Skin epidermis (tissue), 12 donors: ENCODE results near the gene SMAD9.
"Not testable (repeated sequence)": the region's sequence is repeated elsewhere in the genome, so short reads cannot be mapped to it uniquely, and the experiment has no call there.

ENCODE experiments used
- H3K27ac ChIP-seq, 21 experiments: fragments of 200-600 bp; sonication (generic) in 11 of 21; one replicate each; pipeline ENCODE4 v1.5.0; 2020; ENCODE audit warnings: mild to moderate bottlenecking in 3 of 21, inconsistent platforms in 2 of 21, moderate library complexity in 2 of 21
- H3K4me3 ChIP-seq, 7 experiments: fragments of 200-600 bp; sonication (generic) in 2 of 7; one replicate each; pipeline ENCODE4 v1.5.0; 2020; ENCODE audit warnings: inconsistent platforms in 2 of 7, mild to moderate bottlenecking in 2 of 7, moderate library complexity in 1 of 7

The SMAD9 gene

DNA sequence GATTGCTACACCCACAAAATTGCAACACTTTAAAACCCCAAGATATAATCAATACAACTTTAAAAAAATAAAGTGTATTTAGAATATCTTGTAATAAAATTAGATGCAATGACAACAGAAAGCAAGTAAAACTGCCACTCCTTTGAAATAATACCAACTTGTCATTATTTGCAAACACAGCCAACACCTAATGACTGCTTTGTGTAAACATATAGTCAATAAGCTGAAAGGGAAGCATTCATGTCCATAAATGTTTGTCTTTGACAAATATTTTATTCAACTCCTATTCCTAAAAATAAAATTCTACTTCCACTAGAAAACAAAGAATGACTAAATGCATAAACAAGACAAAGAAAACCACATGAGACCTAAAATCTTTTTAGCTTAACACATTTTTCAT lies 6.6 kb downstream of the SMAD9 start:
- Histone ChIP-seq H3K4me3 (no peak overlapping the region), H3K27ac (no peak overlapping the region)

- Histone ChIP-seq H3K27ac (no peak overlapping the region), H3K4me3 (no peak overlapping the region)
Observed at GRCh38 chr13:36912973-36913372, 7.1 kb downstream of the SMAD9 start.

DNA sequence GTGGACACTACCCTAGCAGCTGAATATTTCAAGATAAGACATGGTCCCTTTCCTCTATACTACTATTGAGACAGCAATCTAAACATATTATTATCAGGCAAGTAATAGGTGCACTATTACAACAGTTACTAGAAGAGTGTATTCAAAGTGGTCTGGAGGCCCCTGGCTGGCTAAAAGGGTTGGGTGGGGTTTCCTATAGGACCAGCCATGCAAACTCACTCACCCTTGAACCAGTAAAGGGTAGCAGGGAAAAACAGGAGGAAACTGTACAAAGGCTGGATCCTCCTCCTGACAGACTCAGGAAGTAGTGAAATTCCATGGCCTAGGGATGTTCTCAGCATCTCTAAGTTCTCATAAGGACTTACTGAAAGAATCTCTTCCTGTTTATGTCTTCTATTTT lies 7.7 kb downstream of the SMAD9 start:
- H3K27ac ChIP-seq = no peak overlapping the region
- no peak overlapping the region for H3K4me3 ChIP-seq

GRCh38 chr13:36910545-36910944 lies 9.5 kb downstream of the SMAD9 start:
- H3K27ac ChIP-seq = no peak overlapping the region
- no peak overlapping the region for H3K4me3 ChIP-seq

GRCh38 chr13:36907821-36908220 lies 12.2 kb downstream of the SMAD9 start:
- H3K27ac ChIP-seq = no peak overlapping the region
- H3K4me3 ChIP-seq = no peak overlapping the region

DNA sequence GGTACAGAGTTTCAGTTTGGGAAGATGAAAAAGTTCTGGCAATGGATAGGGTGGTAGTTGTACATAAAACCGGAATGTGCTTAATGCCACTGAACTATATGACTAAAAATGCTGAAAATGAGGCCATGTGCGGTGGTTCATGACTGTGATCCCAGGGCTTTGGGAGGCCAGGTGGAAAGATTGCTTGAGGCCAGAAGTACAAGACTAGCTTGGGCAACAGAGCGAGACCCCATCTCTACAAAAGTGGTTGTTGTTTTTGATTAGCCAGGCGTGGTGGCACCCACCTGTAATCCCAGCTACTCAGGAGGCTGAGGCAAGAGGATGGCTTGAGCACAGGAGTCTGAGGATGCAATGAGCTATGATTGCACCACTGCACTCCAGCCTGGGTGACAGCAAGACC lies 12.8 kb downstream of the SMAD9 start:
- no peak overlapping the region for H3K4me3 ChIP-seq
- H3K27ac ChIP-seq = no peak overlapping the region

DNA sequence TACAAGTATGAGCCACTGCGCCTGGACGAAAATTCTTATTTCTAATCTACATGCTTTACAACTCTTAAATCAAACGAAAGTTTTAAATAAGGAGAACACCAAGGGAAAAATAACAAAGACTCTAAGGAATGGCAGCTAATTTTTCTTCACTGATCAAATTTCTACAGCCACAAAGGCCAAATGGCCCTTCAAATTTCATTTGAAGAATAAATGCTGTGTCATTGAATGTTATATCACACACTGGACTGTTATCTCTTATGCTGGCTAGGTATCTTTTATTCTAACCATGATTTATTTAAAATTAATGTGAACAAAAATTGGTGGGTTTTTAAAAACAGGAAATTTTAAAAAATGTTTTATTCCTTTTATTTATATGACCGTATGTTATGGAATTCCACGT lies 14.1 kb downstream of the SMAD9 start:
- Histone ChIP-seq H3K27ac (no peak overlapping the region), H3K4me3 (no peak overlapping the region)

DNA sequence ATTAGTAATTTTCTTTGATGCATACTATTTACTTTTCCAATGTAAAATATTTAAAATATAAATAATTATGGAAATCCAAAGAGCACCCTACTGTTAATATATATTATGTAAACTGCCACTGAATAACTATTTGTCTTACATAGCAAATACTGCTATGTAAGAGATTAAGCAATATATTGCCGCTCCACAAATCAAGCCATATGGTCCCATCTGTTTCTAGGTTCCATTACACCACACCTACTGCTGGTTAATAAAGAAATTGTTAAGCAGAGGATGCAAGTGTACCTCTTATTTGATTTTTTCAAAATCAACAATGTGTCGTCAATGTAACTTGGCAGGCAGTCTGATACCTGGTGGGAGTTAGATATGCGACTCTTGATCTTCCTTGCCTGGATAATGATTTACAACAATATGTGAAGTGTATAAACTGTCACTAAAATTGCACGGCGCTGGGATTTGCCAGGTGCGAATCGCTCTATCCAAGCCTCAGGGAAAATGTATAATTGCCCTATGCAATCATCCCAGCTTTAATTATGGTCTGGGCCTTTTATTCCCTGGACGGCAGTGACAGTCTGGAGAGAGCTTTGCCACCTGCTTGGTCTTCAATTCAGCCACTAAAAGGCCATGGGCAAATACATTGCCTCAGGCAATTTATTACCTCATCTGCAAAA lies 16.0 kb downstream of the SMAD9 start:
- no peak overlapping the region for H3K27ac ChIP-seq
- no peak overlapping the region for H3K4me3 ChIP-seq

DNA sequence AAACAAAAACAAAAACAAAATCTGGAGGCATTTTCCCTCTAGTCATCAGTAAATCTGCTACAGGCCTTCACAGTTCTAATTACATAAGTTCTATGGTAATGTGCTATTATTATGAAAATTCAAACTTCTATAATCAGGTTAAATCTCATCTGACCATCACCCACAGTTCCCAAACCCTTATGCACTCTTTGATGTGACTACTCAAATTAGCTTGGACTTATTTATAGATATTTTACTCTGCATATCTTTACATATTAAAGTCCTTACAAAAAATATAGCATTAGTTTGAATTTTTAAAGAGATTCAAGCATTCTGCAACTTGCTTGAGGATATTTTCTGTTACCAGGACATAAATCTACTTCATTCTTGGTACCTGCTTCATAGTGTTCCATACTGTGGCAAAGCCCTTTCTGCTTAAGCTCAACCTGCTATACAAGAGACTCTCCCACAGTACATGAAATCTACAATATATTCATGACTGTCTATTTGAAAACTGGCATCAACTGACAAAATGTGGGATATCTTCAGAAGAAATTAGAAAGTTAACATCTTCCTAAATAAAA lies 22.9 kb downstream of the SMAD9 start:
- Histone ChIP-seq H3K27ac (no peak overlapping the region), H3K4me3 (no peak overlapping the region)

GRCh38 chr13:36891752-36892151 lies 28.3 kb downstream of the SMAD9 start:
- Histone ChIP-seq H3K27ac (no peak overlapping the region), H3K4me3 (no peak overlapping the region)

DNA sequence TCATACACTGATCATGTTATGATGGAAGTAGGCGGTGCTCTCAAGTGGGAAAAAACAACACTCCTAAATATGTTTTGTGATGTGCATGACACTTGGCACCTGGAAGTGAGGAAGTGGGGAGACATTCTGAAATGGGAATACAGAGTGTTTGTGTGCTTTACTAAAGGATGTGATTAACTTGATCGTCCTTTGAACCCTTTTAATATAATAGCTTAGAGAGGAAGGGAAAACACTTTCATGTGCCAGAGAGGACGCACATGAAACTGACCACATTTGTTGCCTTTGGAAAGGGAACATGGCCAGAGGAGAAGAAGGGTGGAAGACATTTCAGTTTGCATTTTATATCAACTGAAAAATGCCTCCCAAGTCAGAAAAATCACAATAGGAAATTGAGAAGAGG lies 31.4 kb downstream of the SMAD9 start:
- H3K27ac ChIP-seq = peak overlapping the region in 2 of 21 experiments; percentile 29 to 72

GRCh38 chr13:36887758-36888521 lies 32.1 kb downstream of the SMAD9 start:
- peak overlapping the region in 6 of 21 experiments; percentile 9 to 72 (median 12) for H3K27ac ChIP-seq

More for the DNA sequence above, 31.4 kb downstream of the SMAD9 start:
- no peak overlapping the region for H3K4me3 ChIP-seq

GRCh38 chr13:36885901-36886300 lies 34.1 kb downstream of the SMAD9 start:
- no peak overlapping the region for H3K27ac ChIP-seq

More at GRCh38 chr13:36887758-36888521, 32.1 kb downstream of the SMAD9 start:
- H3K4me3 ChIP-seq = no peak overlapping the region

GRCh38 chr13:36884235-36884634 lies 35.8 kb downstream of the SMAD9 start:
- Histone ChIP-seq H3K4me3 (no peak overlapping the region), H3K27ac (no peak overlapping the region)

More at GRCh38 chr13:36885901-36886300, 34.1 kb downstream of the SMAD9 start:
- no peak overlapping the region for H3K4me3 ChIP-seq

- H3K27ac ChIP-seq = no peak overlapping the region
- H3K4me3 ChIP-seq = no peak overlapping the region
Observed at GRCh38 chr13:36883824-36884223, 36.2 kb downstream of the SMAD9 start.

- not testable (repeated sequence) for H3K4me3 ChIP-seq, H3K27ac ChIP-seq
Observed at GRCh38 chr13:36883392-36883791, 36.6 kb downstream of the SMAD9 start.

DNA sequence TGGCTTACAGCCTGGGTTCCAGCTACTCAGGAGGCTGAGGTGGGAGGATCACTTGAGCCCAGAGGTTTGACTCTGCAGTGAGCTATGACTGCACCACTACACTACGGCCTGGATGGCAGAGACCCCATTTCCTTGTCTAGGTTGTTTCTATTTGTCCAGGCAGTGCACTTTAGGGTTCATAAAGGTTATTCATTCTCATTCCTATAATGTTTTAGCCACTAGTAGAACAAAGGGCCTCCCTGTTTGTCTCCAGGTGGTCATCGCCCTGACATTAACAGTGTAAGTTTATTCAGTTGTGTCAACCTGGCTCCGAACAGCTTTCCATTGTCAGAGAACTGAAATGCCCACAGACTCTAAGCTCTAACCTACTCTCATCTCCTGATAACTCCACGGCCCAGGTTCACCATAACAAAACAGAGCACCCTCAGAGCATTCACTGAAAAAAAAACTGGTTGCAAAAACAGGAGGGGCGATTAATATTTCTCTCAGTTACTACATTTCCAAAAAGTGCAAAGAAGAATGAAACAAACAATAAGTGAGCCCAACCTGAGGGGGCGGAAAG lies 37.1 kb downstream of the SMAD9 start:
- H3K27ac ChIP-seq = no peak overlapping the region
- H3K4me3 ChIP-seq = no peak overlapping the region

DNA sequence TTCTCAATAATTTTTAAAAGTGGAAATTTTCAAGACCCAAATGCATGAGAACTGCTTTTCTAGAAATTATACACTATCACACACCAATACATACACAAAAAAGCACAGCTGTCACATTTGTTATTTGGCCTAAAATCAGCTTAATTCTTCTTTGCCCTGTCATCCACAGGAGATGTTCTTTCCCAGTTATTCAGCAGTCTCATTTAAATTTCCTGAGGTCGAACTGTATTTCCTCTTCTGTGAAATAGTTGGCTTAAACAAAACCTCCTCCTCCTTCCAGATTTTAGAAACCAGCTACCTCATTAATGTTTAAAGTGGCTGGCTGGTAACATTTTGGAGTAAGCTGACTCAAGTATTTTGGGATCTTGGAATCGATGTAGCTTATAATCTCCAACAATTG lies 39.1 kb downstream of the SMAD9 start:
- no peak overlapping the region for H3K27ac ChIP-seq

DNA sequence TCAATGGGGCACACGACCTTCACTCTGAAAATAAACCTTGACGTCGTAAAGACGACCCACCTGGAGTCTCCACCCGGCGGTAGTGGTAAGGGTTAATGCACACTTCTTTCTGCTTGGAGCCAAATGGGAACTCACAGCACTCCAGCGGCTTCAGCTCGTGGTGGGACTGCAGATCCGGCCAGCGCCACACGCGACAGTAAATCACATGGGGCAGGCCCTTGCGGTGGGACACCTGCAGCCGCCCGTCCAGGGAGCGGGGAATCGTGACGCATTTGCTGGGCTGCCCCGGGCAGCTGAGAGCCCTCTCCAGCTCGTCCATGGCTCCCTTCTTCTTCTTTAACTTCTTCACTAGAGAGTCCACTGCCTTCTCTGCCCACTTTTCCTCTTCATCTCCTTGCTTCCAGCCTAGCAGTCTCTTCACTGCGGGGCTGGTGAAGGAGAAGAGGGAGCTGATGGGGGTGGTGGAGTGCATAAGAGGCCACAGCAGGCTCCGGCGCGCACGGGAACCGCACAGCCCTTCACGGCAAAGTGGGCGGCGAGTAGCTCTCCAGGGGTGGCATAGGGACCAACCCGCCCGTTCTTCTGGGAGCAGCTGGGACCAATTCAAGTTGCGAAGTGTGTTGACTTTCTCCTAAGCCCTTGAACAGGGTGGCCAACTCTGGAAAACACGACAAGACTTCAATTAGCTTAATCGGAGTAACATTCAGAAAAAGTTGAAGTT lies 40.7 kb downstream of the SMAD9 start:
- Histone ChIP-seq H3K27ac (no peak overlapping the region), H3K4me3 (no peak overlapping the region)

More for the DNA sequence above, 39.1 kb downstream of the SMAD9 start:
- H3K4me3 ChIP-seq = no peak overlapping the region

DNA sequence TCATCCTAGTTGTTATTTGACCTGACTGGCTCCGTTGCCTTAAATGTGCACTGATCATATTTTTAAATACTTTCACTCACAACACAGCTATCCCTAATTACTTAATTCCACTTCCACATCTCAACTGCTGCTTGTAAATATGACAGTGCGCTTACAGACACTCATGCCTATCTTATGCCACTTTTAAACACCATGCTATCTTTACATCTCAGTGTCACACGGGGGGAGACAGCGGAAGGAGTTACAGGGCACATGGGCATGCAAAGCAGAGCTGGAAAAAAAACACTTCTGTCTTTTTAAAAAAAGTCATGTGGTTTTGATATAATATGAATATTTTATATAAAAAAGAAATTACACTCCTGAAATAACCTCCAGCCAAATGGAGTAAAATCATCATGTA lies 44.1 kb downstream of the SMAD9 start:
- H3K4me3 ChIP-seq = no peak overlapping the region
- H3K27ac ChIP-seq = no peak overlapping the region
